HUES64 (cell line): ENCODE data around the gene C10orf95.

Experiments used
- H3K27ac ChIP-seq: 2 replicates; pipeline ENCODE4 v1.7.0; 2013; ENCODE audit warnings: low read depth, low read length, inconsistent platforms
- H3K27me3 ChIP-seq: 2 replicates; pipeline ENCODE4 v1.6.1; 2013; ENCODE audit warnings: mild to moderate bottlenecking, low read length; ENCODE audit not compliant: insufficient read depth
- H3K36me3 ChIP-seq: 2 replicates; pipeline ENCODE4 v1.6.1; 2013; ENCODE audit warnings: mild to moderate bottlenecking, low read length; ENCODE audit not compliant: insufficient read depth
- H3K4me1 ChIP-seq: 2 replicates; pipeline ENCODE4 v1.6.1; 2013; ENCODE audit warnings: mild to moderate bottlenecking, low read length, moderate library complexity; ENCODE audit not compliant: insufficient read depth
- H3K4me3 ChIP-seq: 2 replicates; pipeline ENCODE4 v1.5.1; 2013; ENCODE audit warnings: mild to moderate bottlenecking, low read length, moderate library complexity
- H3K9ac ChIP-seq: 2 replicates; pipeline ENCODE4 v1.6.1; 2013; ENCODE audit warnings: mild to moderate bottlenecking, low read depth, low read length
- H3K9me3 ChIP-seq: 2 replicates; pipeline ENCODE4 v1.6.1; 2013; ENCODE audit warnings: low read depth, low read length; ENCODE audit not compliant: insufficient read depth
- WGBS: fragments of 150-250, 120-280 bp; methylation state at CpG from one replicate; pipeline ENCODE4 v1.1.7; 2013; ENCODE audit warnings: missing lambda C conversion rate; 5-methylcytosine and 5-hydroxymethylcytosine counted together

Gene C10orf95

DNA sequence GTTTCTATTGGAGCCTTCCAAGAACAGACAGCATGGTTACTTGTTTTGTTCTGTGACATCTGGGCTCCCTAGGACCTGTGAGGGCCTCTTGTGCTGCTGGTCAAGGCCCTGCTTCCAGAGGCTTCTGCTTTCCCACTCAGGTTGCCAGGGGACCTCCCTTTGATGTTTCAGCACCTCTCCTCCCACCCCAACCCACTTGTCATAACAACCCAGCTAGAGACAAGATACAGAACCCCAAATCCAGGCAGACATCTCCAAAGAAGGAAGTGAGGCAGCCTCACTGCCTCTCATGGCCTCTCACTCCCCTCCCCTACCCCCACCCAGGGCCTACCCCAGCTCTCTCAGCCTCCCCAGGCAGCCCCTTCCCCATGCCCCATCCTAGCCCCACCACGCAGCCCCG is 44.5 kb downstream of the C10orf95 start:
- Histone ChIP-seq H3K9ac (no peak overlapping the region), H3K9me3 (no peaks in the 10 kb centered on the region), H3K4me1 (peaks cover 8% of the 10 kb centered on the region; the same call in 1 of the 2 replicates), H3K27me3 (peaks cover 49% of the 10 kb centered on the region), H3K27ac (no peak overlapping the region), H3K36me3 (peaks cover 4% of the 10 kb centered on the region; the same call in 1 of the 2 replicates), H3K4me3 (no peak overlapping the region)
- 100% methylated on average over 2 of the region's 2 CpGs for WGBS

- Histone ChIP-seq H3K27me3 (peaks cover 37% of the 10 kb centered on the region), H3K4me1 (peaks cover 8% of the 10 kb centered on the region; the same call in 1 of the 2 replicates), H3K27ac (no peak overlapping the region), H3K4me3 (no peak overlapping the region), H3K9ac (no peak overlapping the region), H3K36me3 (peaks cover 12% of the 10 kb centered on the region), H3K9me3 (no peaks in the 10 kb centered on the region)
- 90% methylated on average over 6 of the region's 6 CpGs for WGBS
These were observed 45.7 kb downstream of the C10orf95 start for GRCh38 chr10:102405632-102406031.

DNA sequence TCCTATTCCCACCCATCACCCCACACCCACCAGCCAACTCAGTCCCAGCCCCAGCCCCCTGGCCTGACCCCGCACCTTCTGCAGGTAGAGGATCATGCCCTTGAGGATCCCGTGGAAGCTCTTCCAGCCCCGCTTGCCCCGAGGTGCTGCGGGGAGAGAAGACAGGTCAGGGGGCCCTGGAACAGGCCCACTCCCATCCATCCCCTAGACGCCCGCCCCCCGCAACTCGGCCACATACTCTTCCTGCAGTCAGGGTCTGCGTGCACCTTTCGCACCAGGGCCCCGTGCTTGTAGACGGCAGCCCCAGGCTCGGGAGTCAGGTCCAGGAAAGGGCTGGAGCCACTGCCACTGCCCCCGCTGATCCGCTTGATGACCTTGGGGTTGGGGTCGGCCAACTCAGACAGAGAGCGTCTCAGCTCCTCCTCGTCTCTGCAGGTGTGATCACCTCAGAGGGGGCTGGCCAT is 46.2 kb downstream of the C10orf95 start:
- Histone ChIP-seq H3K36me3 (peaks cover 12% of the 10 kb centered on the region), H3K9me3 (no peaks in the 10 kb centered on the region), H3K27me3 (peaks cover 34% of the 10 kb centered on the region), H3K9ac (no peak overlapping the region), H3K27ac (no peak overlapping the region), H3K4me1 (peaks cover 8% of the 10 kb centered on the region; the same call in 1 of the 2 replicates), H3K4me3 (no peak overlapping the region)
- WGBS = 92% methylated on average over 19 of the region's 19 CpGs

DNA sequence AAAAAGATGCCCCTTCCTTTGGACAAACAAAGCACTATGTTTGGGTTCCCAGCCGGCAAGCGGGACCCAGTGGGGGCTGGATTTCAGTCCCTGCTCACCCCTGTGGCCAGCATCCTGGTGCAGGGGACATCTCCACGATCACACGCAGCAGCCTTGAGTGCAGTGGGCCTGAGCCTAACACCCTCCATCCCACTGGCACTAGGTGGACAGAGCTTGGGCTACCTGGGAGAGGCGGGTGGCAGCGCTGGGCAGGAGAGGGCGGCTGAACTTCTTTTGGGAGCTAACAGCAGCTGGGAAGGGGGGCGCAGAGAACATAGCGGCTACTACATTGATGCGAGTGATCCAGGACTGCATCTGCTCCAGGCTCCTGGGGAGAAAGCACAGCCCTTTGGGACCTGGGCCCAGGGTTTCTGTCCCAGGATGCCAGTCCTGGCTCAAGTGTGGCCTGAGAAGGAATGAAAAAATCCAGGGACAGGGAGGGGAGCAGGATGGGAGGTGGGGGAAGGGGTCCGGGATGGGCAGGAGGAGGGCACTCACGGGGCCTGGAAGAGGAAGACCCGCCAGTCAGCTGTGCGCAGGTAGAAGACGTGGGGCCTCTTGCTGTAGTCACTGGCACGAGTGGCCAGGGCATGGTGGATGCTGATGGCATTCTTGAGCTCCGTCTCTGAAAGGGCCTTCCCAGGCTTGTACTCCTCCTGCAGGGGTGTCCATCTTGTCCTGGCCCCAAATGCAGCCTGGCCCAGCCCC is 46.8 kb downstream of the C10orf95 start:
- peaks cover 6% of the 10 kb centered on the region; the same call in 1 of the 2 replicates for H3K4me1 ChIP-seq
- peaks cover 33% of the 10 kb centered on the region for H3K27me3 ChIP-seq
- H3K27ac ChIP-seq = no peak overlapping the region
- H3K4me3 ChIP-seq = no peak overlapping the region
- H3K9me3 ChIP-seq = no peaks in the 10 kb centered on the region
- 95% methylated on average over 17 of the region's 17 CpGs for WGBS
- peaks cover 12% of the 10 kb centered on the region for H3K36me3 ChIP-seq
- H3K9ac ChIP-seq = no peak overlapping the region

GRCh38 chr10:102403115-102403514 is 48.2 kb downstream of the C10orf95 start:
- Histone ChIP-seq H3K4me1 (peaks cover 3% of the 10 kb centered on the region; the same call in 1 of the 2 replicates), H3K27me3 (peaks cover 19% of the 10 kb centered on the region), H3K9ac (no peak overlapping the region), H3K4me3 (no peak overlapping the region), H3K36me3 (peaks cover 12% of the 10 kb centered on the region), H3K9me3 (no peaks in the 10 kb centered on the region), H3K27ac (no peak overlapping the region)
- 92% methylated on average over 13 of the region's 13 CpGs for WGBS

GRCh38 chr10:102402512-102402896 is 48.8 kb downstream of the C10orf95 start:
- H3K36me3 ChIP-seq = peaks cover 15% of the 10 kb centered on the region
- H3K4me1 ChIP-seq = peaks cover 3% of the 10 kb centered on the region; the same call in 1 of the 2 replicates
- no peak overlapping the region for H3K4me3 ChIP-seq
- H3K9ac ChIP-seq = no peak overlapping the region
- H3K27me3 ChIP-seq = peaks cover 13% of the 10 kb centered on the region
- no peak overlapping the region for H3K27ac ChIP-seq
- 96% methylated on average over 5 of the region's 5 CpGs for WGBS
- H3K9me3 ChIP-seq = no peaks in the 10 kb centered on the region

DNA sequence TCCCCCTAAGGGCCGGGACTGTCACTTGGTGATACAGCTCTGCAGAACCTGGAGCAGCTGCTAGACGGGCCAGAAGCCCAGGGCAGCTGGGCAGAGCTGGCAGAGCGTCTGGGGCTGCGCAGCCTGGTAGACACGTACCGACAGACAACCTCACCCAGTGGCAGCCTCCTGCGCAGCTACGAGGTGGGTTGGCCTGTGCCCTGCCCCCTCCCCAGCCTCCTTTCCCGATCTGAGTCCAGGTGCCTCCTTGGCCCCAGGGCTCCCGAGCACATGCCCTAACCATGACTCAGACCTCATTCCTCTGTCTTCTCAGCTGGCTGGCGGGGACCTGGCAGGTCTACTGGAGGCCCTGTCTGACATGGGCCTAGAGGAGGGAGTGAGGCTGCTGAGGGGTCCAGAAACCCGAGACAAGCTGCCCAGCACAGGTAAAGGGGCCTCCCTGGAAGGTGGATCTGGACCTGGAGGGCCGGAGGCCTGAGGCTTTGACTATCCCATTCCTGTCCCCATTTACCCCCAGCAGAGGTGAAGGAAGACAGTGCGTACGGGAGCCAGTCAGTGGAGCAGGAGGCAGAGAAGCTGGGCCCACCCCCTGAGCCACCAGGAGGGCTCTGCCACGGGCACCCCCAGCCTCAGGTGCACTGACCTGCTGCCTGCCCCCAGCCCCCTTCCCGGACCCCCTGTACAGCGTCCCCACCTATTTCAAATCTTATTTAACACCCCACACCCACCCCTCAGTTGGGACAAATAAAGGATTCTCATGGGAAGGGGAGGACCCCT is 49.4 kb downstream of the C10orf95 start:
- H3K4me1 ChIP-seq = peaks cover 3% of the 10 kb centered on the region; the same call in 1 of the 2 replicates
- no peak overlapping the region for H3K9ac ChIP-seq
- H3K36me3 ChIP-seq = peaks cover 16% of the 10 kb centered on the region
- H3K9me3 ChIP-seq = no peaks in the 10 kb centered on the region
- no peak overlapping the region for H3K4me3 ChIP-seq
- no peak overlapping the region for H3K27ac ChIP-seq
- WGBS = 79% methylated on average over 18 of the region's 18 CpGs
- peaks cover 9% of the 10 kb centered on the region for H3K27me3 ChIP-seq

GRCh38 chr10:102401342-102401654 is 50.0 kb downstream of the C10orf95 start:
- peaks cover 6% of the 10 kb centered on the region; the same call in 1 of the 2 replicates for H3K4me1 ChIP-seq
- H3K36me3 ChIP-seq = peaks cover 16% of the 10 kb centered on the region
- no peak overlapping the region for H3K27ac ChIP-seq
- no peak overlapping the region for H3K9ac ChIP-seq
- H3K4me3 ChIP-seq = no peak overlapping the region
- 88% methylated on average over 8 of the region's 8 CpGs for WGBS
- peaks cover 9% of the 10 kb centered on the region for H3K27me3 ChIP-seq
- H3K9me3 ChIP-seq = no peaks in the 10 kb centered on the region

DNA sequence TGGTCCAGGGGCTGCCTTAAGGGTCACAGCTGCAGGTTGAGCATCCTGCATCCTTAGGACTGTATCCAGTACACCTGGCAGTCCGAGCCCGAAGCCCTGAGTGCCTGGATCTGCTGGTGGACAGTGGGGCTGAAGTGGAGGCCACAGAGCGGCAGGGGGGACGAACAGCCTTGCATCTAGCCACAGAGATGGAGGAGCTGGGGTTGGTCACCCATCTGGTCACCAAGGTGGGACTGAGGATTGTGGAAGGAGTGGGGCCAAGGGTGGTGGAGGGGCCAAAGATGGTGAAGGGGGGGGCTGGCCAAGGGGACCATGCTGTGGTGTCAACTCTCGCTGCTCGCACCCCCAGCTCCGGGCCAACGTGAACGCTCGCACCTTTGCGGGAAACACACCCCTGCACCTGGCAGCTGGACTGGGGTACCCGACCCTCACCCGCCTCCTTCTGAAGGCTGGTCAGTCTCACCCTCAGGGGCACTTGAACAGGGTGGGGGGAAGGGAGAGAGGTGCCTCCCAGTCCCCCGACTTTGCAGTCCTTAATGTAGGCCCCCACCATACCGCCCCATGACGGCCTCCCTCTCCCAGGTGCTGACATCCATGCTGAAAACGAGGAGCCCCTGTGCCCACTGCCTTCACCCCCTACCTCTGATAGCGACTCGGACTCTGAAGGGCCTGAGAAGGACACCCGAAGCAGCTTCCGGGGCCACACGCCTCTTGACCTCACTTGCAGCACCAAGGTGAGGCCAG is 50.6 kb downstream of the C10orf95 start:
- Histone ChIP-seq H3K9me3 (no peaks in the 10 kb centered on the region), H3K27me3 (peaks cover 7% of the 10 kb centered on the region; the same call in 1 of the 2 replicates), H3K9ac (no peak overlapping the region), H3K4me1 (peaks cover 10% of the 10 kb centered on the region; the same call in 1 of the 2 replicates), H3K36me3 (peaks cover 16% of the 10 kb centered on the region), H3K4me3 (no peak overlapping the region), H3K27ac (no peak overlapping the region)
- WGBS = 91% methylated on average over 22 of the region's 22 CpGs

GRCh38 chr10:102400076-102400475 is 51.3 kb downstream of the C10orf95 start:
- Histone ChIP-seq H3K4me3 (peak overlapping the region; percentile 55; the same call in 1 of the 2 replicates), H3K36me3 (peaks cover 16% of the 10 kb centered on the region), H3K9me3 (no peaks in the 10 kb centered on the region), H3K27ac (no peak overlapping the region), H3K4me1 (peaks cover 10% of the 10 kb centered on the region; the same call in 1 of the 2 replicates), H3K27me3 (peaks cover 10% of the 10 kb centered on the region), H3K9ac (no peak overlapping the region)
- 94% methylated on average over 17 of the region's 17 CpGs for WGBS
